Stimulated activated CD8-positive, alpha-beta memory T cell treated with anti-CD3 and anti-CD28 coated beads, Interleukin-12 subunit alpha, Interleukin-12 subunit beta, amount 100 ng/mL, for 24 hours (primary cell): ENCODE results near the gene GRIK5.
"Not testable (repeated sequence)": the region's sequence is repeated elsewhere in the genome, so short reads cannot be mapped to it uniquely, and the experiment has no call there.

Source experiments
- DNase-seq: peaks from one replicate; pipeline ENCODE4 v3.0.0-alpha.2; 2020; ENCODE audit errors: extremely low read depth

GRIK5 gene

GRCh38 chr19:42017040-42017439, 53.0 kb downstream of the GRIK5 start:
- no peak for DNase-seq

- not testable (repeated sequence) for DNase-seq
Measured at GRCh38 chr19:42012747-42013146, 57.3 kb downstream of the GRIK5 start.

- no peak for DNase-seq
Measured at GRCh38 chr19:42010245-42011126, 59.5 kb downstream of the GRIK5 start.

GRCh38 chr19:42006569-42006968, 63.4 kb downstream of the GRIK5 start:
- DNase-seq, result no peak

GRCh38 chr19:42005504-42005903, 64.5 kb downstream of the GRIK5 start:
- DNase-seq, result no peak

GRCh38 chr19:42003506-42004294, 66.3 kb downstream of the GRIK5 start:
- DNase-seq, result no peak

- DNase-seq, result no peak
Measured at GRCh38 chr19:41999878-42000208, 70.2 kb downstream of the GRIK5 start.

GRCh38 chr19:41999071-41999877, 70.7 kb downstream of the GRIK5 start:
- DNase-seq, result no peak

- no peak for DNase-seq
Measured at GRCh38 chr19:41998246-41999020, 71.6 kb downstream of the GRIK5 start.

GRCh38 chr19:41997851-41998229, 72.2 kb downstream of the GRIK5 start:
- DNase-seq, result no peak

GRCh38 chr19:41997121-41997850, 72.7 kb downstream of the GRIK5 start:
- DNase-seq, result no peak

- DNase-seq, result no peak
Measured at GRCh38 chr19:41995959-41996797, 73.8 kb downstream of the GRIK5 start.

GRCh38 chr19:41994994-41995958, 74.7 kb downstream of the GRIK5 start:
- DNase-seq, result no peak

GRCh38 chr19:41994521-41994971, 75.5 kb downstream of the GRIK5 start:
- no peak for DNase-seq

GRCh38 chr19:41993612-41994483, 76.2 kb downstream of the GRIK5 start, which contains the start of gene ATP1A3:
Gene ATP1A3, minus strand, starts transcription at chr19:41994230. Its CDS starts 154 bp downstream, at chr19:41994076.
- no peak for DNase-seq

- not testable (repeated sequence) for DNase-seq
Measured at GRCh38 chr19:41991925-41992569, 78.0 kb downstream of the GRIK5 start.

GRCh38 chr19:41991025-41991424, 79.0 kb downstream of the GRIK5 start:
- no peak for DNase-seq
